ENCODE results near the gene TTYH2. TPM values are rescaled to one million over a fixed set of nuclear protein-coding genes. Genes with fewer than 3 reads are reported as not detected.

TTYH2 gene
- total and polyA plus RNA-seq, 2 of the 4 experiments (the other 2 are of a cell fraction) = 2.3 to 6.8 TPM

DNA sequence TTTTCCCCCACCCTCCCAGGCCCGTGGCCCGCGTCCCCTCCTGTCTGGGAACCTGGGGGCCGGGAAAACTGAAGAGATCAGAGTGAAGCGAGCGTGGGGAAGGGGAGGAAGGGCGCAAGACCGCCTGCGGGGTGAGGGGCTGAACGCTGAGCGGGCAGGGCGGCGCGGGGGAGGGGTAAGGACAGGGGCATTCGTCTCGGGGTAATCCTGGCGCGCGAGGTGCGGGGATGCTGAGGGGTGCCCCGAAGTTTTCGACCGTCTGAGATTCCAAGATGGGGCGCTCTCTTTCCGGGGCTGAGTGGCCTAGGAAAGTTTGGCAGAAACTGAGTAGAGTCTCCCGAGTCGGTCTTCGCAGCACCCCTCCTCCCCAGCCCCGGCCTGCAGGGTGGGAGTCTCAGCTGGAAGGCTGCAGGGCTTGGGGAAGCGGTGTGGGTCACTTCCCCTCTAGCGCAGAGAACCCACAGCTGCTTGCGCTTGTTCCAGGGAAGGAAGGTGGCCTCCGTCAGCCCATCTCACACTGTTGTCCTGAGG, 555 bp downstream of the TTYH2 start:
- Histone ChIP-seq H2AK9ac (replicated peaks; ENCODE audit: low read depth, low read length, poor library complexity) (no peak overlapping the region), H2AFZ (replicated peaks; ENCODE audit: low read length, poor library complexity) (peak overlapping the region; percentile 93), H2AK5ac (ENCODE audit: low read depth, low read length) (no peak overlapping the region), H3K4ac (ENCODE audit: low read depth, low read length) (no peak overlapping the region), H4K8ac (ENCODE audit: low read depth in 2 of 2, low read length in 2 of 2) (no peak overlapping the region), H3K9ac (ENCODE audit: low read depth, low read length) (no peak overlapping the region), H3K4me3 (ENCODE audit: insufficient read depth, low read depth, low read length) (peak overlapping the region; percentile 46; the same call in 1 of the 2 replicates), H3K4me1 (ENCODE audit: control insufficient read depth, insufficient read depth, low read length) (peaks cover 13% of the 10 kb centered on the region), H2BK5ac (ENCODE audit: low read depth, low read length, poor library complexity, severe bottlenecking) (no peak overlapping the region), H3K14ac (replicated peaks; ENCODE audit: low read depth, low read length) (no peak overlapping the region), H3K18ac (ENCODE audit: low read depth, low read length) (no peak overlapping the region), H4K20me1 (ENCODE audit: insufficient read depth, low read length) (peaks cover 26% of the 10 kb centered on the region), H3K23ac (ENCODE audit: low read depth, low read length) (no peak overlapping the region), H3K56ac (ENCODE audit: extremely low read depth, insufficient read depth, low read length) (no peak overlapping the region), H3K27me3 (ENCODE audit: control insufficient read depth, insufficient read depth, low read length) (no peaks in the 10 kb centered on the region; the same call in 1 of the 2 replicates), H2BK20ac (ENCODE audit: low read depth, low read length) (no peak overlapping the region), H3K79me1 (ENCODE audit: low read depth in 1 of 2, low read length in 2 of 2) (peaks cover 8 to 22% of the 10 kb centered on the region in 2 experiments; a peak in 3 of 4 replicates), H2BK120ac (ENCODE audit: low read depth, low read length) (no peak overlapping the region), H3K36me3 (ENCODE audit: control insufficient read depth, insufficient read depth, low read length) (peaks cover 11% of the 10 kb centered on the region), H4K91ac (ENCODE audit: insufficient read depth, low read depth, low read length) (no peak overlapping the region), H3K4me2 (ENCODE audit: low read depth, low read length) (peak overlapping the region; percentile 78; the same call in 1 of the 2 replicates), H3K27ac (ENCODE audit: insufficient read depth, low read length) (no peak overlapping the region), H3K9me1 (ENCODE audit: insufficient read depth, low read length) (no peaks in the 10 kb centered on the region), H3K9me3 (ENCODE audit: control insufficient read depth, insufficient read depth, low read length) (no peaks in the 10 kb centered on the region), H2BK15ac (ENCODE audit: low read depth, low read length) (no peak overlapping the region), H4K5ac (ENCODE audit: low read depth, low read length) (no peak overlapping the region)
- no peak for ATAC-seq (ENCODE audit: low read depth)
- dilution Hi-C loops (cut with HindIII; ENCODE audit: low sequenced_read_pairs, unreplicated experiment) (no loop called here), intact Hi-C loops (cut with micrococcal nuclease) (loop anchor here (1.0 kb wide), 1 partner anchor 240 kb away; no protein-coding TSS in a partner anchor), in situ Hi-C loops (cut with MboI; ENCODE audit: low sequenced_read_pairs) (loop anchor here (25.0 kb wide), 1 partner anchor 648 kb away; the partner anchor contains the start of genes FDXR and GRIN2C)
- 24% methylated on average over 8 of the region's 33 CpGs; no CpG with 5 or more reads in 1 of the 2 experiments for WGBS, 2 experiments (ENCODE audit: extremely low coverage in 2 of 2, insufficient read length in 1 of 2)
- no TSS peak for BruUV-seq (replicated peaks)
- DNase-seq = no peak
- ChIA-PET CTCF (interaction anchor here (1.0 to 2.3 kb wide), 3 partner anchors 10 to 83 kb away, joined by 4 to 9 read pairs (median 4); partner anchors contain the start of gene RPL38), POLR2A (ENCODE audit: unreplicated experiment) (interaction anchor here (0.8 kb wide), 1 partner anchor 14 kb away, joined by 4 read pairs; no protein-coding TSS in a partner anchor)
- no peak for TF ChIP-seq NFE2L2 (IDR thresholded peaks at IDR 0.05; ENCODE audit: low read depth, low read length)
- TF ChIP-seq MXI1 (IDR thresholded peaks at IDR 0.05; ENCODE audit: borderline replicate concordance, low read depth, low read length) = no peak
- TF ChIP-seq POLR2A (IDR thresholded peaks at IDR 0.05; ENCODE audit: low read depth, low read length) = no peak
- no peak for TF ChIP-seq RCOR1 (IDR thresholded peaks at IDR 0.05; ENCODE audit: insufficient replicate concordance, low read length)
- TF ChIP-seq, protein P1, sequence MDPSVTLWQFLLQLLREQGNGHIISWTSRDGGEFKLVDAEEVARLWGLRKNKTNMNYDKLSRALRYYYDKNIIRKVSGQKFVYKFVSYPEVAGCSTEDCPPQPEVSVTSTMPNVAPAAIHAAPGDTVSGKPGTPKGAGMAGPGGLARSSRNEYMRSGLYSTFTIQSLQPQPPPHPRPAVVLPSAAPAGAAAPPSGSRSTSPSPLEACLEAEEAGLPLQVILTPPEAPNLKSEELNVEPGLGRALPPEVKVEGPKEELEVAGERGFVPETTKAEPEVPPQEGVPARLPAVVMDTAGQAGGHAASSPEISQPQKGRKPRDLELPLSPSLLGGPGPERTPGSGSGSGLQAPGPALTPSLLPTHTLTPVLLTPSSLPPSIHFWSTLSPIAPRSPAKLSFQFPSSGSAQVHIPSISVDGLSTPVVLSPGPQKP (IDR thresholded peaks at IDR 0.05; ENCODE audit: borderline replicate concordance, low read depth, low read length) = no peak
- no peak for TF ChIP-seq MAFK (IDR thresholded peaks at IDR 0.05; ENCODE audit: low read depth, low read length)
- no peak for TF ChIP-seq CEBPB (IDR thresholded peaks at IDR 0.05; ENCODE audit: low read depth, low read length)
- no peak for TF ChIP-seq CHD1 (IDR thresholded peaks at IDR 0.05; ENCODE audit: low read depth, low read length)
- no peak for TF ChIP-seq MAZ (IDR thresholded peaks at IDR 0.05; ENCODE audit: borderline replicate concordance, low read depth, low read length)
- no peak for TF ChIP-seq SMC3 (IDR thresholded peaks at IDR 0.05; ENCODE audit: low read depth, low read length)
- TF ChIP-seq, protein P2, sequence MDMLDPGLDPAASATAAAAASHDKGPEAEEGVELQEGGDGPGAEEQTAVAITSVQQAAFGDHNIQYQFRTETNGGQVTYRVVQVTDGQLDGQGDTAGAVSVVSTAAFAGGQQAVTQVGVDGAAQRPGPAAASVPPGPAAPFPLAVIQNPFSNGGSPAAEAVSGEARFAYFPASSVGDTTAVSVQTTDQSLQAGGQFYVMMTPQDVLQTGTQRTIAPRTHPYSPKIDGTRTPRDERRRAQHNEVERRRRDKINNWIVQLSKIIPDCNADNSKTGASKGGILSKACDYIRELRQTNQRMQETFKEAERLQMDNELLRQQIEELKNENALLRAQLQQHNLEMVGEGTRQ (IDR thresholded peaks at IDR 0.05; ENCODE audit: low read depth, low read length) = no peak
- no peak for TF ChIP-seq RAD21 (IDR thresholded peaks at IDR 0.05; ENCODE audit: low read length)
- TF ChIP-seq BHLHE40 (IDR thresholded peaks at IDR 0.05; ENCODE audit: low read depth, low read length) = no peak
